ENCODE measurements around the gene PRRX2.

The PRRX2 gene

DNA sequence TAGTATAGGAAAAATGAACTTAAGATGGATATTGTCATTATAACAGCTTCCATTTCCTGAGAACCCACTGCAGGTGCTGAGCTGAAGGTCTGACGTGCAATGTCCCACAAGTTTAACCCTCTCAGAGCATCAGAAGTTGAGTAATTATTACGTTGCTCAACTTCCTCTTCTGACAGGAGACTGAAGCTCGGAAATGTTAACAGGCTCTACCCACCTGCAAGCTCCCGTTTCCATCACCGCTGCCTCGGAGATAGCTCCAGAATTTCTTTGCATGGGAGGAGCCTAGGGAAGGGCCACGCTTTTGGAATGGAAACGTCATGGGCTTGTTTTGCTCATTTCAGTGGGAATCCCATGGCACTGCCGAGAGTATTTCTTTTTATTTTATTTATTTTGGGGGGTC lies 40.5 kb upstream of the PRRX2 start:
- H3K4me1 ChIP-seq (ENCODE audit: insufficient read depth, low read length, severe bottlenecking): peaks cover 40% of the 10 kb centered on the region

GRCh38 chr9:129626079-129626624 lies 39.3 kb upstream of the PRRX2 start, which contains the start of gene NTMT1:
Gene NTMT1, plus strand, starts transcription at chr9:129626163. Its CDS starts 6,541 bp downstream, at chr9:129632704.
- Histone ChIP-seq H3K4me2 (ENCODE audit: low read length) (peak within 1 kb of the TSS; percentile 83), H3F3A (ENCODE audit: insufficient read depth, low read length) (no peaks in the 10 kb centered on the region), H3K9me2 (ENCODE audit: low read depth, low read length) (no peaks in the 10 kb centered on the region), H3K9me3 (ENCODE audit: low read length) (no peaks in the 10 kb centered on the region), H3K27me3 (ENCODE audit: insufficient read depth, low read length) (no peaks in the 10 kb centered on the region), H3K36me3 (ENCODE audit: insufficient read depth, low read length) (peaks cover 35% of the 10 kb centered on the region), H4K20me1 (ENCODE audit: insufficient read depth, low read length) (no peaks in the 10 kb centered on the region), H3K4me1 (ENCODE audit: insufficient read depth, low read length, severe bottlenecking) (peaks cover 40% of the 10 kb centered on the region), H2AFZ (ENCODE audit: low read length) (no peak within 1 kb of the TSS), H3K9ac (ENCODE audit: low read length) (peak within 1 kb of the TSS; percentile 93), H3K27ac (ENCODE audit: low read depth, low read length, poor library complexity, severe bottlenecking) (peak within 1 kb of the TSS; percentile 70), H3K4me3 (ENCODE audit: low read depth, low read length, poor library complexity, severe bottlenecking) (peak within 1 kb of the TSS; percentile 86), H3K79me2 (ENCODE audit: insufficient read depth, low read length) (peaks cover 49% of the 10 kb centered on the region)
- TF ChIP-seq EZH2 (IDR thresholded peaks at IDR 0.05; ENCODE audit: borderline replicate concordance, low read length): no peak
- TF ChIP-seq, protein P1, sequence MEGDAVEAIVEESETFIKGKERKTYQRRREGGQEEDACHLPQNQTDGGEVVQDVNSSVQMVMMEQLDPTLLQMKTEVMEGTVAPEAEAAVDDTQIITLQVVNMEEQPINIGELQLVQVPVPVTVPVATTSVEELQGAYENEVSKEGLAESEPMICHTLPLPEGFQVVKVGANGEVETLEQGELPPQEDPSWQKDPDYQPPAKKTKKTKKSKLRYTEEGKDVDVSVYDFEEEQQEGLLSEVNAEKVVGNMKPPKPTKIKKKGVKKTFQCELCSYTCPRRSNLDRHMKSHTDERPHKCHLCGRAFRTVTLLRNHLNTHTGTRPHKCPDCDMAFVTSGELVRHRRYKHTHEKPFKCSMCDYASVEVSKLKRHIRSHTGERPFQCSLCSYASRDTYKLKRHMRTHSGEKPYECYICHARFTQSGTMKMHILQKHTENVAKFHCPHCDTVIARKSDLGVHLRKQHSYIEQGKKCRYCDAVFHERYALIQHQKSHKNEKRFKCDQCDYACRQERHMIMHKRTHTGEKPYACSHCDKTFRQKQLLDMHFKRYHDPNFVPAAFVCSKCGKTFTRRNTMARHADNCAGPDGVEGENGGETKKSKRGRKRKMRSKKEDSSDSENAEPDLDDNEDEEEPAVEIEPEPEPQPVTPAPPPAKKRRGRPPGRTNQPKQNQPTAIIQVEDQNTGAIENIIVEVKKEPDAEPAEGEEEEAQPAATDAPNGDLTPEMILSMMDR (IDR thresholded peaks at IDR 0.05; ENCODE audit: low read length): no peak

More for the DNA sequence above, 40.5 kb upstream of the PRRX2 start:
- Histone ChIP-seq H4K20me1 (ENCODE audit: insufficient read depth, low read length) (no peaks in the 10 kb centered on the region), H3K4me2 (ENCODE audit: low read length) (peak overlapping the region; percentile 83), H3K4me3 (ENCODE audit: low read depth, low read length, poor library complexity, severe bottlenecking) (peak overlapping the region; percentile 86), H2AFZ (ENCODE audit: low read length) (no peak overlapping the region), H3K9ac (ENCODE audit: low read length) (peak overlapping the region; percentile 93; the same call in 1 of the 2 replicates), H3K9me2 (ENCODE audit: low read depth, low read length) (no peaks in the 10 kb centered on the region), H3K36me3 (ENCODE audit: insufficient read depth, low read length) (peaks cover 25% of the 10 kb centered on the region), H3K27ac (ENCODE audit: low read depth, low read length, poor library complexity, severe bottlenecking) (peak overlapping the region; percentile 33), H3K79me2 (ENCODE audit: insufficient read depth, low read length) (peaks cover 37% of the 10 kb centered on the region), H3K9me3 (ENCODE audit: low read length) (no peaks in the 10 kb centered on the region), H3F3A (ENCODE audit: insufficient read depth, low read length) (no peaks in the 10 kb centered on the region), H3K27me3 (ENCODE audit: insufficient read depth, low read length) (no peaks in the 10 kb centered on the region)
- TF ChIP-seq EZH2 (IDR thresholded peaks at IDR 0.05; ENCODE audit: borderline replicate concordance, low read length): no peak
- TF ChIP-seq, protein P1 (IDR thresholded peaks at IDR 0.05; ENCODE audit: low read length): no peak

- Histone ChIP-seq H3K79me2 (ENCODE audit: insufficient read depth, low read length) (peaks cover 55% of the 10 kb centered on the region), H3K4me2 (ENCODE audit: low read length) (peak overlapping the region; percentile 83), H3K27ac (ENCODE audit: low read depth, low read length, poor library complexity, severe bottlenecking) (peak overlapping the region; percentile 70), H3K4me1 (ENCODE audit: insufficient read depth, low read length, severe bottlenecking) (peaks cover 40% of the 10 kb centered on the region), H2AFZ (ENCODE audit: low read length) (no peak overlapping the region), H3K4me3 (ENCODE audit: low read depth, low read length, poor library complexity, severe bottlenecking) (peak overlapping the region; percentile 86), H3K9me3 (ENCODE audit: low read length) (no peaks in the 10 kb centered on the region), H4K20me1 (ENCODE audit: insufficient read depth, low read length) (no peaks in the 10 kb centered on the region), H3K36me3 (ENCODE audit: insufficient read depth, low read length) (peaks cover 39% of the 10 kb centered on the region), H3K9ac (ENCODE audit: low read length) (peak overlapping the region; percentile 93), H3K27me3 (ENCODE audit: insufficient read depth, low read length) (no peaks in the 10 kb centered on the region), H3K9me2 (ENCODE audit: low read depth, low read length) (no peaks in the 10 kb centered on the region), H3F3A (ENCODE audit: insufficient read depth, low read length) (no peaks in the 10 kb centered on the region)
- TF ChIP-seq, protein P1 (IDR thresholded peaks at IDR 0.05; ENCODE audit: low read length): no peak
- TF ChIP-seq EZH2 (IDR thresholded peaks at IDR 0.05; ENCODE audit: borderline replicate concordance, low read length): no peak
These were observed 38.7 kb upstream of the PRRX2 start for GRCh38 chr9:129626625-129627284.

All from OCI-LY1 (cell line).